Liver (tissue), 9 donors: Measurements from ENCODE around the gene YKT6. TPM values are rescaled to one million over a fixed set of nuclear protein-coding genes. Genes with fewer than 3 reads are reported as not detected.

ENCODE experiments used
- DNase-seq: peaks from one replicate; pipeline ENCODE4 v3.0.0-alpha.2; 2017; ENCODE audit warnings: low spot score
- H3K27ac ChIP-seq, 2 donors: one replicate each; pipeline ENCODE4 v1.7.0; 2013; ENCODE audit warnings: inconsistent platforms in 2 of 2, low read length in 2 of 2, control low read depth in 1 of 2, low read depth in 1 of 2, mild to moderate bottlenecking in 1 of 2
- H3K27me3 ChIP-seq, 4 donors: one replicate each; pipeline versions ENCODE4 v1.6.1 to v1.7.0; 2013; ENCODE audit warnings: low read length in 3 of 4, inconsistent platforms in 1 of 4, mild to moderate bottlenecking in 1 of 4, moderate library complexity in 1 of 4; ENCODE audit not compliant: control insufficient read depth in 4 of 4, insufficient read depth in 4 of 4
- H3K36me3 ChIP-seq, 4 donors: one replicate each; pipeline versions ENCODE4 v1.6.1 to v1.7.0; 2013; ENCODE audit warnings: low read length in 3 of 4, mild to moderate bottlenecking in 3 of 4, low read depth in 1 of 4, moderate library complexity in 1 of 4; ENCODE audit not compliant: control insufficient read depth in 4 of 4, insufficient read depth in 3 of 4
- H3K4me1 ChIP-seq, 4 donors: one replicate each; pipeline versions ENCODE4 v1.6.1 to v1.7.0; 2013; ENCODE audit warnings: low read length in 3 of 4, mild to moderate bottlenecking in 3 of 4, moderate library complexity in 1 of 4; ENCODE audit not compliant: control insufficient read depth in 4 of 4, insufficient read depth in 4 of 4
- H3K4me3 ChIP-seq, 3 donors: one replicate each; pipeline versions ENCODE4 v1.6.1 to v1.7.0; 2013; ENCODE audit warnings: low read length in 3 of 3, control low read depth in 1 of 3, low read depth in 1 of 3, mild to moderate bottlenecking in 1 of 3
- H3K9ac ChIP-seq, 2 donors: one replicate each; pipeline ENCODE4 v1.7.0; 2013; ENCODE audit warnings: low read length in 2 of 2, mild to moderate bottlenecking in 2 of 2, moderate library complexity in 2 of 2, control low read depth in 1 of 2, low read depth in 1 of 2
- H3K9me3 ChIP-seq, 4 donors: one replicate each; pipeline versions ENCODE4 v1.6.1 to v1.7.0; 2013; ENCODE audit warnings: low read length in 3 of 4; ENCODE audit not compliant: control insufficient read depth in 4 of 4
- FOXA1 ChIP-seq: IDR thresholded peaks from 2 replicates; pipeline ENCODE4 v1.6.1; 2016; ENCODE audit warnings: antibody characterized with exemption
- FOXA2 ChIP-seq: IDR thresholded peaks from 2 replicates; pipeline ENCODE4 v1.6.1; 2016; ENCODE audit warnings: antibody characterized with exemption
- GABPA ChIP-seq, 2 donors: IDR thresholded peaks in 1 of 2; conservative IDR thresholded peaks in 1 of 2; 2 replicates each; pipeline ENCODE4 v1.6.1; 2016; ENCODE audit warnings: antibody characterized with exemption in 2 of 2, mild to moderate bottlenecking in 1 of 2, moderate library complexity in 1 of 2
- HNF4A ChIP-seq, 2 donors: conservative IDR thresholded peaks; 2 replicates each; pipeline ENCODE4 v1.6.1; 2016; ENCODE audit warnings: antibody characterized with exemption in 2 of 2, mild to moderate bottlenecking in 2 of 2
- HNF4G ChIP-seq: IDR thresholded peaks from 2 replicates; pipeline ENCODE4 v1.6.1; 2016; ENCODE audit warnings: antibody characterized with exemption
- JUND ChIP-seq, 2 donors: IDR thresholded peaks; 2 replicates each; pipeline ENCODE4 v1.6.1; 2016; ENCODE audit warnings: antibody characterized with exemption in 2 of 2
- NR2F2 ChIP-seq: IDR thresholded peaks from 2 replicates; pipeline ENCODE4 v1.6.1; 2016; ENCODE audit warnings: antibody characterized with exemption
- RAD21 ChIP-seq, 2 donors: IDR thresholded peaks; 2 replicates each; pipeline ENCODE4 v1.6.1; 2016; ENCODE audit warnings: antibody characterized with exemption in 2 of 2, mild to moderate bottlenecking in 2 of 2
- REST ChIP-seq: IDR thresholded peaks from 2 replicates; pipeline ENCODE4 v1.6.1; 2016; ENCODE audit warnings: antibody characterized with exemption, mild to moderate bottlenecking
- SP1 ChIP-seq: IDR thresholded peaks from 2 replicates; pipeline ENCODE4 v1.6.1; 2018; ENCODE audit warnings: antibody characterized with exemption, mild to moderate bottlenecking
- TAF1 ChIP-seq: conservative IDR thresholded peaks from 2 replicates; pipeline ENCODE4 v1.6.1; 2016; ENCODE audit warnings: antibody characterized with exemption, mild to moderate bottlenecking
- WGBS: extraction: QIAGEN DNeasy Blood & Tissue Kit; methylation state at CpG from one replicate; pipeline ENCODE4 v1.1.7; 2013; 5-methylcytosine and 5-hydroxymethylcytosine counted together
- polyA plus RNA-seq, 2 donors: library from polyadenylated mRNA; stranded (reverse) in 1 of 2; unstranded in 1 of 2; fragments of 200-250 nt in 1 of 2; fragments of >200 nt in 1 of 2; fragmentation: Nextera tagmentation in 1 of 2; extraction: Ambion mirVana in 1 of 2; gene quantifications; one replicate each; pipeline versions ENCODE4 v1.2.1 to v1.2.3, GENCODE V29; 2013 to 2015
- total RNA-seq, 2 donors: library from RNA; depleted of rRNA; stranded (reverse); fragments of >200 nt; gene quantifications; one replicate each; pipeline ENCODE4 v1.2.3, GENCODE V29; 2014
- TF ChIP-seq, protein P1 (sequence below): fragments of 150-350 bp; IDR thresholded peaks from 2 replicates; pipeline ENCODE4 v1.5.1; 2017; ENCODE audit warnings: improper control_type of control experiment, low read depth, low read length; ENCODE audit not compliant: missing input control
- TF ChIP-seq, protein P2 (sequence below): IDR thresholded peaks from 2 replicates; pipeline ENCODE4 v1.6.1; 2016; ENCODE audit warnings: antibody characterized with exemption
- TF ChIP-seq, protein P3 (sequence below): IDR thresholded peaks from 2 replicates; pipeline ENCODE4 v1.6.1; 2016; ENCODE audit warnings: antibody characterized with exemption
- donor health status: healthy.
- donor health status: healthy.
- donor health status: healthy.
- donor health status: healthy.
- donor health status: healthy.

The YKT6 gene
- total and polyA plus RNA-seq, 4 donors, result 8.1 to 22.0 (median 21.0) TPM

DNA sequence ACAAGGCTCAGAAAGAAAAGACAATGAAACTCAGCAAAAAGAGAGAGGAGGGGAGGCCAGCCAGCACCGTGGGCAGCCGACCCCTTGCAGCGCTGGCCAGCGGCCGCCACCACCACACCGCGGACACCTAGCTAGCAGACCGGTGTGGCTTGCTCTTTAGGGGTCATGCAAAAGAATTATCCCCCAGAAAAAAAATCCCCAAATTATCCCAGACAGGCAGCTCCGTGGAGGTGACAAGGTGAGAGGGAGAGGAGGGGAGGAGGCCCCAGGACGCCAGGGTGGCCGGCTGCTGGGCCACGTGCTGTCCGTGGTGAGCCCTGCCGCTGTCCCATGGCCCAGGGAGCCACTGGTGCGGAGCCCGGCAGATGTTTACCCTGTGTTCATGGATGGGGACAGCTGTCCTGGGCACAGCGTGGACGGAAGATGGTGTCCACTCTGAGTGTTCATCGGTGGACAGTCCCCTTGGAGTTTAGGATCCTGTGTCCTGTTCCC is 16.5 kb downstream of the YKT6 start (continued):
- TF ChIP-seq, protein P1, sequence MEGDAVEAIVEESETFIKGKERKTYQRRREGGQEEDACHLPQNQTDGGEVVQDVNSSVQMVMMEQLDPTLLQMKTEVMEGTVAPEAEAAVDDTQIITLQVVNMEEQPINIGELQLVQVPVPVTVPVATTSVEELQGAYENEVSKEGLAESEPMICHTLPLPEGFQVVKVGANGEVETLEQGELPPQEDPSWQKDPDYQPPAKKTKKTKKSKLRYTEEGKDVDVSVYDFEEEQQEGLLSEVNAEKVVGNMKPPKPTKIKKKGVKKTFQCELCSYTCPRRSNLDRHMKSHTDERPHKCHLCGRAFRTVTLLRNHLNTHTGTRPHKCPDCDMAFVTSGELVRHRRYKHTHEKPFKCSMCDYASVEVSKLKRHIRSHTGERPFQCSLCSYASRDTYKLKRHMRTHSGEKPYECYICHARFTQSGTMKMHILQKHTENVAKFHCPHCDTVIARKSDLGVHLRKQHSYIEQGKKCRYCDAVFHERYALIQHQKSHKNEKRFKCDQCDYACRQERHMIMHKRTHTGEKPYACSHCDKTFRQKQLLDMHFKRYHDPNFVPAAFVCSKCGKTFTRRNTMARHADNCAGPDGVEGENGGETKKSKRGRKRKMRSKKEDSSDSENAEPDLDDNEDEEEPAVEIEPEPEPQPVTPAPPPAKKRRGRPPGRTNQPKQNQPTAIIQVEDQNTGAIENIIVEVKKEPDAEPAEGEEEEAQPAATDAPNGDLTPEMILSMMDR, result no peak
- no peak for TF ChIP-seq TAF1

- TF ChIP-seq REST, result no peak
- no peak for TF ChIP-seq JUND (IDR thresholded peaks at IDR 0.05)
- TF ChIP-seq HNF4A (conservative IDR thresholded peaks at IDR 0.05), result no peak
- TF ChIP-seq HNF4G, result no peak
- TF ChIP-seq, protein P1, result no peak
- no peak for TF ChIP-seq FOXA2
- TF ChIP-seq, protein P2, sequence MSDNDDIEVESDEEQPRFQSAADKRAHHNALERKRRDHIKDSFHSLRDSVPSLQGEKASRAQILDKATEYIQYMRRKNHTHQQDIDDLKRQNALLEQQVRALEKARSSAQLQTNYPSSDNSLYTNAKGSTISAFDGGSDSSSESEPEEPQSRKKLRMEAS, result no peak
- TF ChIP-seq RAD21 (IDR thresholded peaks at IDR 0.05), result no peak
- Histone ChIP-seq H3K4me1 (no peaks in the 10 kb centered on the region), H3K27me3 (no peaks in the 10 kb centered on the region), H3K9ac (no peak overlapping the region), H3K36me3 (peaks cover 0 to 4% (median 0%) of the 10 kb centered on the region in 4 donors), H3K27ac (no peak overlapping the region), H3K9me3 (no peaks in the 10 kb centered on the region), H3K4me3 (no peak overlapping the region)
- WGBS, result 89% methylated on average over 17 of the region's 17 CpGs
- no peak for DNase-seq
Observed at GRCh38 chr7:44217852-44218402, 17.1 kb downstream of the YKT6 start.

- no peak overlapping the region for H3K4me3 ChIP-seq
- no peaks in the 10 kb centered on the region for H3K27me3 ChIP-seq
- H3K36me3 ChIP-seq, result no peaks in the 10 kb centered on the region
- no peak overlapping the region for H3K9ac ChIP-seq
- H3K9me3 ChIP-seq, result no peaks in the 10 kb centered on the region
- H3K27ac ChIP-seq, result no peak overlapping the region
- WGBS, result 89% methylated on average over 26 of the region's 26 CpGs
- H3K4me1 ChIP-seq, result no peaks in the 10 kb centered on the region
- no peak for DNase-seq
- no peak for TF ChIP-seq GABPA (IDR thresholded peaks at IDR 0.05 in 1 of 2, conservative IDR thresholded peaks at IDR 0.05 in 1 of 2)
- no peak for TF ChIP-seq NR2F2
- TF ChIP-seq, protein P3, sequence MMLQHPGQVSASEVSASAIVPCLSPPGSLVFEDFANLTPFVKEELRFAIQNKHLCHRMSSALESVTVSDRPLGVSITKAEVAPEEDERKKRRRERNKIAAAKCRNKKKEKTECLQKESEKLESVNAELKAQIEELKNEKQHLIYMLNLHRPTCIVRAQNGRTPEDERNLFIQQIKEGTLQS, result no peak
- no peak for TF ChIP-seq JUND (IDR thresholded peaks at IDR 0.05)
- TF ChIP-seq, protein P1, result no peak
- TF ChIP-seq FOXA2, result no peak
- TF ChIP-seq HNF4G, result no peak
- TF ChIP-seq, protein P2, result no peak
- TF ChIP-seq RAD21 (IDR thresholded peaks at IDR 0.05), result no peak
- TF ChIP-seq HNF4A (conservative IDR thresholded peaks at IDR 0.05), result no peak
- no peak for TF ChIP-seq TAF1
- TF ChIP-seq FOXA1, result no peak
- TF ChIP-seq SP1, result no peak
Observed at GRCh38 chr7:44218418-44219201, 17.8 kb downstream of the YKT6 start.
